PC-9 (cell line): Measurements from ENCODE around the gene NTSR2. TPM values are rescaled to one million over a fixed set of nuclear protein-coding genes. Genes with fewer than 3 reads are reported as not detected.

Experiments used
- BruUV-seq: library from RNA; stranded (reverse); fragments of 400-500 nt; replicated peaks from 2 replicates; lab custom pipeline; 2021; lab: Mats Ljungman, UMichigan
- CTCF ChIA-PET: fragments of 300-600 bp; sonication (Branson Sonifier 250); formaldehyde crosslinking; loops from one replicate; lab custom pipeline; 2022; ENCODE audit warnings: antibody characterized with exemption; lab: Charles Lee
- POLR2A ChIA-PET: fragments of 300-600 bp; sonication (Branson Sonifier 250); formaldehyde crosslinking; loops from one replicate; lab custom pipeline; 2022; ENCODE audit warnings: antibody characterized with exemption; ENCODE audit not compliant: unreplicated experiment; lab: Charles Lee
- DNase-seq, 2 experiments: peaks; one replicate each; pipeline versions ENCODE4 v3.0.0 to v3.0.0-alpha.2; 2015 to 2022; ENCODE audit warnings: mixed read lengths in 1 of 2
- H2AFZ ChIP-seq: fragments of 200-600 bp; sonication (generic); 2 replicates; pipeline ENCODE4 v1.8.1; 2017; ENCODE audit warnings: antibody characterized with exemption
- H3F3A ChIP-seq: fragments of 200-600 bp; sonication (generic); 2 replicates; pipeline ENCODE4 v1.8.1; 2017; ENCODE audit warnings: antibody characterized with exemption, mild to moderate bottlenecking, low read depth; ENCODE audit not compliant: insufficient read depth
- H3K27ac ChIP-seq: fragments of 200-600 bp; sonication (generic); 2 replicates; pipeline ENCODE4 v1.6.1; 2016; ENCODE audit warnings: mixed run types
- H3K27me3 ChIP-seq: fragments of 200-600 bp; sonication (generic); 2 replicates; pipeline ENCODE4 v1.6.1; 2016; ENCODE audit warnings: low read depth, mixed run types; ENCODE audit not compliant: insufficient read depth
- H3K36me3 ChIP-seq: fragments of 200-600 bp; sonication (generic); 2 replicates; pipeline ENCODE4 v1.6.1; 2016; ENCODE audit warnings: low read depth, mixed run types
- H3K4me1 ChIP-seq: fragments of 200-600 bp; sonication (generic); replicated peaks from 2 replicates; pipeline ENCODE4 v1.6.1; 2016; ENCODE audit warnings: mixed run types; ENCODE audit not compliant: insufficient read depth
- H3K4me2 ChIP-seq: fragments of 200-600 bp; sonication (generic); 2 replicates; pipeline ENCODE4 v1.6.1; 2017; ENCODE audit warnings: mixed run types
- H3K4me3 ChIP-seq: fragments of 200-600 bp; sonication (generic); 2 replicates; pipeline ENCODE4 v1.6.1; 2016; ENCODE audit warnings: mixed run types
- H3K79me2 ChIP-seq: fragments of 200-600 bp; sonication (generic); 2 replicates; pipeline ENCODE4 v1.6.1; 2017; ENCODE audit warnings: low read depth, mixed run types
- H3K9me2 ChIP-seq: fragments of 200-600 bp; sonication (generic); 2 replicates; pipeline ENCODE4 v1.8.1; 2017; ENCODE audit warnings: mild to moderate bottlenecking; ENCODE audit not compliant: insufficient read depth
- H3K9me3 ChIP-seq: fragments of 200-600 bp; sonication (generic); 2 replicates; pipeline ENCODE4 v1.8.1; 2016; ENCODE audit warnings: low read depth; ENCODE audit not compliant: insufficient read depth
- H4K20me1 ChIP-seq: fragments of 200-600 bp; sonication (generic); 2 replicates; pipeline ENCODE4 v1.8.1; 2017; ENCODE audit not compliant: insufficient read depth
- EZH2 ChIP-seq: fragments of 200-600 bp; sonication (generic); IDR thresholded peaks from 2 replicates; pipeline ENCODE4 v1.8.0; 2017; ENCODE audit warnings: antibody characterized with exemption, low read depth
- intact Hi-C: fragments of 100-400 bp; cut with micrococcal nuclease; formaldehyde crosslinking; loops from one replicate; pipeline ENCODE4 v1.10.0; 2022; ENCODE audit not compliant: unreplicated experiment
- total RNA-seq: library from RNA; stranded (reverse); gene quantifications from 2 replicates; pipeline ENCODE4 v1.2.3, GENCODE V29; 2021
- TF ChIP-seq, protein P1 (sequence below): fragments of 200-600 bp; sonication (generic); conservative IDR thresholded peaks from 2 replicates; pipeline ENCODE4 v1.6.1; 2017; ENCODE audit warnings: mixed run types, antibody characterized with exemption, mild to moderate bottlenecking, moderate library complexity

NTSR2 gene
- total RNA-seq, 1 experiment from 2014 or later, result not detected

DNA sequence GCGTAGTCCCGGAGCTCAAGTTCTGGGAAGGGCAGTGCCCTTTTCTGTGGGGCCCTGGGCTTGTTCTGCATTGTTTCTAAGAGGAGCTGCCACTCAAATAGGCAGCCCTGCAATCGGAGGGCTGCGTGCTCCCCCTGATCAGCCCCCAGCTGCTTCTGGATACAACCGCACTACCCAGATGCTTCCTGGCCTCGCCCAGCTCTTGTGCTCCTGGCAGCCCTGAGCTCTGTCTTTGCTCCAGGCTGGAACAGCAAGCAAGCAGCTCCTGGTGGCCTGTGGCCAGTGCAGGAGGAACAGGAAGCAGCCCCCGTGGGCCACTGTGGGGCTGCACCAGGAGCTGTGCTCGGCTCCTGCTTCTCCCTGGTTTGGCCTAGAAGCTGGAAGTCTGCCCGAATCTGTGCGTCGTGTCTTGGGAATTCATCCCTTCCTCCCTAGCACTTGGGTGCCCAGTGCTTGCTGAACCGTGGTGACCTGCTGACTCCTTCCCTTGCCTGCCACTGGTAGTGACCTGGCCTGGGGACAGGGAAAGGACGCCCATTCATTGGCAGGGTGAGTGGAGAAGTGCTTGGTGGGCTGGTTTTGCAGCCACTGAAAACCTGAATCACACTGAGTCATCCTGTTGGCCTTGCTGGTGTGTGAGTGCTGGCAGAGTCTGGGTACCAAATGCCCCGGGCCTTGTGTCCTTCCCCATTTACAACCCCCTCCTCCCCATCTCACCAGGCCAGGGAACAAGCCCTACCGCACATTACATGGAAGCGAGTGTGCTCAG lies 27.3 kb upstream of the NTSR2 start:
- no peaks in the 10 kb centered on the region for H3K36me3 ChIP-seq
- H3K9me2 ChIP-seq, result no peaks in the 10 kb centered on the region
- intact Hi-C loops, result loop anchor here (1.0 to 10.0 kb wide), 5 partner anchors 13 to 1308 kb away; partner anchors contain the start of gene TRIB2
- TSS peak; percentile 30 for BruUV-seq
- peak overlapping the region; percentile 48; the same call in 1 of the 2 replicates for H2AFZ ChIP-seq
- TF ChIP-seq EZH2, result no peak
- TF ChIP-seq, protein P1, sequence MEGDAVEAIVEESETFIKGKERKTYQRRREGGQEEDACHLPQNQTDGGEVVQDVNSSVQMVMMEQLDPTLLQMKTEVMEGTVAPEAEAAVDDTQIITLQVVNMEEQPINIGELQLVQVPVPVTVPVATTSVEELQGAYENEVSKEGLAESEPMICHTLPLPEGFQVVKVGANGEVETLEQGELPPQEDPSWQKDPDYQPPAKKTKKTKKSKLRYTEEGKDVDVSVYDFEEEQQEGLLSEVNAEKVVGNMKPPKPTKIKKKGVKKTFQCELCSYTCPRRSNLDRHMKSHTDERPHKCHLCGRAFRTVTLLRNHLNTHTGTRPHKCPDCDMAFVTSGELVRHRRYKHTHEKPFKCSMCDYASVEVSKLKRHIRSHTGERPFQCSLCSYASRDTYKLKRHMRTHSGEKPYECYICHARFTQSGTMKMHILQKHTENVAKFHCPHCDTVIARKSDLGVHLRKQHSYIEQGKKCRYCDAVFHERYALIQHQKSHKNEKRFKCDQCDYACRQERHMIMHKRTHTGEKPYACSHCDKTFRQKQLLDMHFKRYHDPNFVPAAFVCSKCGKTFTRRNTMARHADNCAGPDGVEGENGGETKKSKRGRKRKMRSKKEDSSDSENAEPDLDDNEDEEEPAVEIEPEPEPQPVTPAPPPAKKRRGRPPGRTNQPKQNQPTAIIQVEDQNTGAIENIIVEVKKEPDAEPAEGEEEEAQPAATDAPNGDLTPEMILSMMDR, result no peak
- ChIA-PET CTCF (interaction anchor here (1.1 to 1.8 kb wide), 4 partner anchors 9 to 82 kb away, joined by 6 to 11 read pairs (median 6); no protein-coding TSS in a partner anchor), POLR2A (interaction anchor here (0.6 to 1.2 kb wide), 3 partner anchors 56 to 77 kb away, joined by 3 to 7 read pairs (median 3); no protein-coding TSS in a partner anchor)
- peak overlapping the region; percentile 83 for H3K27ac ChIP-seq
- H3K9me3 ChIP-seq, result no peaks in the 10 kb centered on the region
- no peaks in the 10 kb centered on the region for H4K20me1 ChIP-seq
- no peaks in the 10 kb centered on the region for H3K79me2 ChIP-seq
- H3K4me2 ChIP-seq, result peak overlapping the region; percentile 75
- no peaks in the 10 kb centered on the region for H3K27me3 ChIP-seq
- DNase-seq, result peak; percentile 93 to 99
- H3K4me3 ChIP-seq, result peak overlapping the region; percentile 24; the same call in 1 of the 2 replicates
- H3F3A ChIP-seq, result peaks cover 55% of the 10 kb centered on the region
- peaks cover 79% of the 10 kb centered on the region for H3K4me1 ChIP-seq

DNA sequence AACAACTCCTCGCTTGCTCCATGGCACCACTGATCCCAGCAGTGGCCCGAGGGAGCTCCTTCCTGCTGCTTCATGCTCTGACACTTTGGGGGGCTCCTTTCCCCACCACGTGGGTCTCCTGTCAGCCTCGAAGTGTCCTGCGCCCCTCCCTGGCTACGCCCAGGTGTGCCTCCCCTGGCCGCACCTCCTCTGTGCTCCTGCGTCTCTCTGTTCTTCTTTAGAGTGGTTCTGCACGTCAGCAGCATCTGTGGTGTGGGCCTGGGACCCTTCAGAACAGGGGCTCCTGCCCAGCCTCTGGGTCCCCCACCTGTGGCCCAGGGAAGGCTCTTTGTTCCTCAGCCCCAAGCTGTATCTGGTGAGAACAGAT lies 26.7 kb upstream of the NTSR2 start:
- no TSS peak for BruUV-seq

DNA sequence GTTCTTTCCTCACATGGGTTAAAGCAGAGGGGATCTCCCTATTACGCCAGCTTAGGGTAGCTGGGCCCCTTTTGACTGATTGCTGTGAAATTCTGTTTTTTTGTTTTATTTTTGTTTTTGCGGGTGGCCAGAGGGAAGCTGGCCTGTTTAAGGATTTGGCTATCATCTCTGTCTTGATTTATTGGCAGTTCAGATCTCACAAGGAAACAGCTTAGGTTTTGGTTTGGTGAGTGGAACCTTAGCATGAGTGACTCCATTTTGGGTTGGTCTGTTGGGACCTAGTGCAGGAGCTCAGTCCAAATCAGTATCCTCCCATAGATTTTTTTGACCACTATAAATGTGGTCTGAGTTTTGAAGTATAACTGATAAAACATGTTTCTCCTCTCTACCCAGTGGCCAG lies 25.6 kb upstream of the NTSR2 start:
- DNase-seq, result no peak
- intact Hi-C loops, result loop anchor here (5.0 to 10.0 kb wide), 3 partner anchors 622 to 1309 kb away; partner anchors contain the start of gene TRIB2
- Histone ChIP-seq H3K36me3 (no peaks in the 10 kb centered on the region), H3K9me2 (no peaks in the 10 kb centered on the region), H3K9me3 (no peaks in the 10 kb centered on the region), H3K27ac (0 out of 2 replicates have a peak overlapping the region, but pooled peaks have one; percentile 11), H4K20me1 (no peaks in the 10 kb centered on the region), H2AFZ (no peak overlapping the region), H3F3A (peaks cover 44% of the 10 kb centered on the region; the same call in 1 of the 2 replicates), H3K27me3 (no peaks in the 10 kb centered on the region), H3K4me1 (peaks cover 64% of the 10 kb centered on the region), H3K79me2 (no peaks in the 10 kb centered on the region), H3K4me3 (no peak overlapping the region), H3K4me2 (no peak overlapping the region)
- POLR2A ChIA-PET, result no interaction called here
- CTCF ChIA-PET, result no interaction called here
- BruUV-seq, result no TSS peak
- TF ChIP-seq EZH2, result no peak
- TF ChIP-seq, protein P1, result no peak

More for the DNA sequence above, 26.7 kb upstream of the NTSR2 start:
- H3K9me2 ChIP-seq, result no peaks in the 10 kb centered on the region
- H3K79me2 ChIP-seq, result no peaks in the 10 kb centered on the region
- H3K4me2 ChIP-seq, result peak overlapping the region; percentile 75
- POLR2A ChIA-PET, result interaction anchor here (0.6 to 1.2 kb wide), 3 partner anchors 57 to 78 kb away, joined by 3 to 7 read pairs (median 3); no protein-coding TSS in a partner anchor
- no peaks in the 10 kb centered on the region for H4K20me1 ChIP-seq
- TF ChIP-seq, protein P1, result no peak
- TF ChIP-seq EZH2, result no peak
- peak overlapping the region; percentile 48; the same call in 1 of the 2 replicates for H2AFZ ChIP-seq
- peaks cover 73% of the 10 kb centered on the region for H3K4me1 ChIP-seq
- peaks cover 50% of the 10 kb centered on the region for H3F3A ChIP-seq
- H3K36me3 ChIP-seq, result no peaks in the 10 kb centered on the region
- peak overlapping the region; percentile 24; the same call in 1 of the 2 replicates for H3K4me3 ChIP-seq
- no peaks in the 10 kb centered on the region for H3K27me3 ChIP-seq
- no peak for DNase-seq
- H3K27ac ChIP-seq, result peak overlapping the region; percentile 83
- CTCF ChIA-PET, result interaction anchor here (1.1 to 1.8 kb wide), 4 partner anchors 9 to 83 kb away, joined by 6 to 11 read pairs (median 6); no protein-coding TSS in a partner anchor
- H3K9me3 ChIP-seq, result no peaks in the 10 kb centered on the region
- intact Hi-C loops, result loop anchor here (1.0 to 10.0 kb wide), 5 partner anchors 14 to 1308 kb away; partner anchors contain the start of gene TRIB2
